Measurements from ENCODE around the gene ZNF616.

ZNF616 gene

DNA sequence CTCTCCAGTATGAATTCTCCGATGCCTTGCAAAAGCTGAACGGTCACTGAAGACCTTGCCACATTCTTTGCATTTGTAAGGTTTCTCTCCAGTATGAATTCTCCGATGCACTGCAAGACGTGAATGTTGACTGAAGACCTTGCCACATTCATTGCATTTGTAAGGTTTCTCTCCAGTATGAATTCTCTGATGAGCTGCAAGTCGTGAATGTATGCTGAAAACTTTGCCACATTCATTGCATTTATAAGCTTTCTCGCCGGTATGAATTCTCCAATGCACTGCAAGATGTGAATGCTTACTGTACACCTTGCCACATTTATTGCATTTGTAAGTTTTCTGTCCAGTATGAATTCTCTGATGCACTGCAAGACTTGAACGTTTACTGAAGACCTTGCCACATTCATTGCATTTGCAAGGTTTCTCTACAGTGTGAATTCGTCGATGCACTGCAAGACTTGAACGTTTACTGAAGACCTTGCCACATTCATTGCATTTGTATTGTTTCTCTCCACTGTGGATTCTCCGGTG lies 24.1 kb downstream of the ZNF616 start:
- no peak for TF ChIP-seq RAD21 (IDR thresholded peaks at IDR 0.05; ENCODE audit: low read depth)
- TF ChIP-seq YY1 (IDR thresholded peaks at IDR 0.05; ENCODE audit: low read depth) = no peak
- TF ChIP-seq, protein P1, sequence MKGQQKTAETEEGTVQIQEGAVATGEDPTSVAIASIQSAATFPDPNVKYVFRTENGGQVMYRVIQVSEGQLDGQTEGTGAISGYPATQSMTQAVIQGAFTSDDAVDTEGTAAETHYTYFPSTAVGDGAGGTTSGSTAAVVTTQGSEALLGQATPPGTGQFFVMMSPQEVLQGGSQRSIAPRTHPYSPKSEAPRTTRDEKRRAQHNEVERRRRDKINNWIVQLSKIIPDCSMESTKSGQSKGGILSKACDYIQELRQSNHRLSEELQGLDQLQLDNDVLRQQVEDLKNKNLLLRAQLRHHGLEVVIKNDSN (IDR thresholded peaks at IDR 0.05) = peak; percentile 27; the same call in 1 of the 2 replicates

DNA sequence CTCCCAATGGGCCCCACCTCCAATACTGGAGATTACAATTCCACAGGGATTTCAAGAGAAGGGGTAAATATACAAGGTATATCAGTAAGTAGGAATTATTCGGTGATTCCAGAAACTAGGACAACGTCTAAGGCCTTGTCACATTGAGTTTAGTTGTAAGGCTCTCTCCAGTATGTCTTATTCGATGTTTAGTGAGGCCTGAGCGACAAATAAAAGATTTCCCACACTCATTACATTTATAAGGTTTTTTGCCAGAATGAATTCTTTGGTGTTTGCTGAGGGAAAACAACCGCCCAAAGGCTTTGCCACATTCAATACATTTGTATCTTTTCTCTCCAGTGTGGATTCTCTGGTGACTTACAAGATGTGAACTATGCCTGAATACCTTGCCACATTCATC lies 25.0 kb downstream of the ZNF616 start:
- TF ChIP-seq, protein P2, sequence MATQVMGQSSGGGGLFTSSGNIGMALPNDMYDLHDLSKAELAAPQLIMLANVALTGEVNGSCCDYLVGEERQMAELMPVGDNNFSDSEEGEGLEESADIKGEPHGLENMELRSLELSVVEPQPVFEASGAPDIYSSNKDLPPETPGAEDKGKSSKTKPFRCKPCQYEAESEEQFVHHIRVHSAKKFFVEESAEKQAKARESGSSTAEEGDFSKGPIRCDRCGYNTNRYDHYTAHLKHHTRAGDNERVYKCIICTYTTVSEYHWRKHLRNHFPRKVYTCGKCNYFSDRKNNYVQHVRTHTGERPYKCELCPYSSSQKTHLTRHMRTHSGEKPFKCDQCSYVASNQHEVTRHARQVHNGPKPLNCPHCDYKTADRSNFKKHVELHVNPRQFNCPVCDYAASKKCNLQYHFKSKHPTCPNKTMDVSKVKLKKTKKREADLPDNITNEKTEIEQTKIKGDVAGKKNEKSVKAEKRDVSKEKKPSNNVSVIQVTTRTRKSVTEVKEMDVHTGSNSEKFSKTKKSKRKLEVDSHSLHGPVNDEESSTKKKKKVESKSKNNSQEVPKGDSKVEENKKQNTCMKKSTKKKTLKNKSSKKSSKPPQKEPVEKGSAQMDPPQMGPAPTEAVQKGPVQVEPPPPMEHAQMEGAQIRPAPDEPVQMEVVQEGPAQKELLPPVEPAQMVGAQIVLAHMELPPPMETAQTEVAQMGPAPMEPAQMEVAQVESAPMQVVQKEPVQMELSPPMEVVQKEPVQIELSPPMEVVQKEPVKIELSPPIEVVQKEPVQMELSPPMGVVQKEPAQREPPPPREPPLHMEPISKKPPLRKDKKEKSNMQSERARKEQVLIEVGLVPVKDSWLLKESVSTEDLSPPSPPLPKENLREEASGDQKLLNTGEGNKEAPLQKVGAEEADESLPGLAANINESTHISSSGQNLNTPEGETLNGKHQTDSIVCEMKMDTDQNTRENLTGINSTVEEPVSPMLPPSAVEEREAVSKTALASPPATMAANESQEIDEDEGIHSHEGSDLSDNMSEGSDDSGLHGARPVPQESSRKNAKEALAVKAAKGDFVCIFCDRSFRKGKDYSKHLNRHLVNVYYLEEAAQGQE (IDR thresholded peaks at IDR 0.05; ENCODE audit: low read depth) = no peak
- no peak for TF ChIP-seq TAF1 (IDR thresholded peaks at IDR 0.05; ENCODE audit: low read depth)
- no peak for TF ChIP-seq YY1 (IDR thresholded peaks at IDR 0.05; ENCODE audit: low read depth)
- TF ChIP-seq ZBTB7A (IDR thresholded peaks at IDR 0.05; ENCODE audit: low read depth) = no peak
- TF ChIP-seq, protein P3, sequence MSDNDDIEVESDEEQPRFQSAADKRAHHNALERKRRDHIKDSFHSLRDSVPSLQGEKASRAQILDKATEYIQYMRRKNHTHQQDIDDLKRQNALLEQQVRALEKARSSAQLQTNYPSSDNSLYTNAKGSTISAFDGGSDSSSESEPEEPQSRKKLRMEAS (IDR thresholded peaks at IDR 0.05) = no peak
- TF ChIP-seq RAD21 (IDR thresholded peaks at IDR 0.05; ENCODE audit: low read depth) = no peak
- no peak for TF ChIP-seq CREB1 (IDR thresholded peaks at IDR 0.05; ENCODE audit: low read depth)
- TF ChIP-seq EP300 (IDR thresholded peaks at IDR 0.05; ENCODE audit: borderline replicate concordance) = no peak
- TF ChIP-seq CEBPB (IDR thresholded peaks at IDR 0.05) = no peak
- TF ChIP-seq, protein P1 (IDR thresholded peaks at IDR 0.05) = no peak

DNA sequence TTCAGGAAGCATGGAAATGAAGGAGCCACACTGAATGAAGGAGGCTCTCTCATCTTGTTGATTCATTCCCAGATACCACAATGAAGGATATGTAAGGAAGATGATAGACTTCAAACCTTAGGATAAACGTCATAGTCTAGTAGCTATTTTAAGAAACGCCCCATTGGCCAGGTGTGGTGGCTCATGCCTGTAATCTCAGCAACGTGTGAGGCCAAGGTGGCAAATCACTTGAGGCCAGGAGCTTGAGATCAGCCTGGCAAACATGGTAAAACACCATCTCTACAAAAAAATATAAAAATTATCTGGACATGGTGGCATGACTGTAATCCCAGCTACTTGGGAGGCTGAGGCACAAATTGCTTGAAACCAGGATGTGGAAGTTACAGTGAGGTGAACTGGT lies 27.1 kb downstream of the ZNF616 start:
- TF ChIP-seq TCF12 (IDR thresholded peaks at IDR 0.05; ENCODE audit: low read depth) (no peak), RAD21 (IDR thresholded peaks at IDR 0.05; ENCODE audit: low read depth) (no peak), EP300 (IDR thresholded peaks at IDR 0.05; ENCODE audit: borderline replicate concordance) (no peak), CREB1 (IDR thresholded peaks at IDR 0.05; ENCODE audit: low read depth) (no peak), CEBPB (IDR thresholded peaks at IDR 0.05) (no peak), TAF1 (IDR thresholded peaks at IDR 0.05; ENCODE audit: low read depth) (no peak)
- TF ChIP-seq, protein P2 (IDR thresholded peaks at IDR 0.05; ENCODE audit: low read depth) = no peak

DNA sequence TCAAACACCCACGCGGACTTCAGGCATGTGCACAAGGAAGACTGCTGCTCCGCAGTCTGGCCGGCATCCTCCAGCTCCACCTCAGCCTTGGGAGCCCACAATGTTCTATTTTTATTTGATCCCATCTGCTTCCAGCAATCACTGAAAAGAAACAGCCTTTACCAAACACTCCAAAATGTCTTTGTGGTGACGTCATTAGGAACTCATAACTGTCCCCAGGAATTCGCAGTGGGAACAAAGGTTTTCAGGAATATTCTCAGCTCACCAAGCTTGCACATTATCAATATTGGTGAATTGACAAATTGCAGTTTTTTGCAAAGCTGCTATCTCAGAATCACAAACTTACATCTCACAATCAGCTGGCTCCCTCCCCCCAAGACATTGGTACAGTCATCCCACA lies 29.0 kb downstream of the ZNF616 start:
- TF ChIP-seq CEBPB (IDR thresholded peaks at IDR 0.05) = no peak
- TF ChIP-seq TAF1 (IDR thresholded peaks at IDR 0.05; ENCODE audit: low read depth) = no peak
- TF ChIP-seq EGR1 (IDR thresholded peaks at IDR 0.05) = no peak
- TF ChIP-seq YY1 (IDR thresholded peaks at IDR 0.05; ENCODE audit: low read depth) = no peak
- TF ChIP-seq FOXM1 (IDR thresholded peaks at IDR 0.05; ENCODE audit: borderline replicate concordance, low read depth) = no peak
- TF ChIP-seq, protein P1 (IDR thresholded peaks at IDR 0.05) = no peak
- no peak for TF ChIP-seq CREB1 (IDR thresholded peaks at IDR 0.05; ENCODE audit: low read depth)
- TF ChIP-seq ZBTB7A (IDR thresholded peaks at IDR 0.05; ENCODE audit: low read depth) = no peak
- TF ChIP-seq EP300 (IDR thresholded peaks at IDR 0.05; ENCODE audit: borderline replicate concordance) = no peak
- TF ChIP-seq, protein P3 (IDR thresholded peaks at IDR 0.05) = no peak
- TF ChIP-seq, protein P2 (IDR thresholded peaks at IDR 0.05; ENCODE audit: low read depth) = no peak
- TF ChIP-seq TCF12 (IDR thresholded peaks at IDR 0.05; ENCODE audit: low read depth) = no peak
- TF ChIP-seq NFIC (IDR thresholded peaks at IDR 0.05) = no peak
